ENCODE results near the gene L3MBTL4. TPM values are rescaled to one million over a fixed set of nuclear protein-coding genes. Genes with fewer than 3 reads are reported as not detected.

The L3MBTL4 gene
- total RNA-seq, 2 donors from 2014 or later = 4.6 to 7.2 TPM

DNA sequence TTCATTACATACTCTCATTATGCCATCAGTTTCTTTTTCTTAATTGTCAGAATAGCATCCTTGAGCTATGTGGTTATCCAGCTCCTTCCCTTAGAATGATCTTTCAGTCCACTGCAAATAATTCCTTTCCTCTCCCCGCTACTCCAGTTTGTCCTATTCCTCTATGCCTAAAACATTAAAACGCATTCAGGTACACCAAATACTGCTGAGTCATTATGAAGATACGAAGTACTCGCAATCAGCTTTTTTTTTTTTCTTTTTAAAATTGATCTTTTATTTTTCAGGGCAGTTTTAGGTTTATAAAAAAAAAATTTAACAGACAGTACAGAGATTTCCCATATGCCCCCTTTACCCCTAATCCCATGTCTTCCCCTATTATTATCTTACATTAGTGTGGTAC, 354.6 kb downstream of the L3MBTL4 start:
- Histone ChIP-seq H3K36me3 (ENCODE audit: control insufficient read depth, insufficient read depth, low read length) (no peaks in the 10 kb centered on the region), H3K9me3 (ENCODE audit: control insufficient read depth, low read length) (no peaks in the 10 kb centered on the region), H3K9ac (ENCODE audit: extremely low read depth, low read length, poor library complexity, severe bottlenecking) (no peak overlapping the region), H3K27ac (ENCODE audit: low read depth, low read length) (no peak overlapping the region), H3K4me3 (ENCODE audit: low read length) (no peak overlapping the region), H3K27me3 (ENCODE audit: control insufficient read depth, insufficient read depth, low read length, poor library complexity, severe bottlenecking) (no peaks in the 10 kb centered on the region), H3K4me1 (ENCODE audit: control insufficient read depth, insufficient read depth, low read length) (peaks cover 2% of the 10 kb centered on the region)
- H3K36me3 Mint-ChIP-seq (ENCODE audit: low read depth) = no peaks in the 10 kb centered on the region
- peaks cover 3% of the 10 kb centered on the region for H3K4me1 Mint-ChIP-seq
- no peak overlapping the region for H3K27ac Mint-ChIP-seq
- WGBS, 2 experiments (ENCODE audit: insufficient coverage in 1 of 2, insufficient read length in 1 of 2) = 87 to 100% methylated on average over 1 to 4 of the region's 4 CpGs
- H3K9me3 Mint-ChIP-seq = peaks cover 9% of the 10 kb centered on the region
- no peaks in the 10 kb centered on the region for H3K27me3 Mint-ChIP-seq (ENCODE audit: insufficient read depth)
- no peak for TF ChIP-seq CTCF (conservative IDR thresholded peaks at IDR 0.05)
- H3K4me3 Mint-ChIP-seq = no peak overlapping the region
- DNase-seq = no peak

DNA sequence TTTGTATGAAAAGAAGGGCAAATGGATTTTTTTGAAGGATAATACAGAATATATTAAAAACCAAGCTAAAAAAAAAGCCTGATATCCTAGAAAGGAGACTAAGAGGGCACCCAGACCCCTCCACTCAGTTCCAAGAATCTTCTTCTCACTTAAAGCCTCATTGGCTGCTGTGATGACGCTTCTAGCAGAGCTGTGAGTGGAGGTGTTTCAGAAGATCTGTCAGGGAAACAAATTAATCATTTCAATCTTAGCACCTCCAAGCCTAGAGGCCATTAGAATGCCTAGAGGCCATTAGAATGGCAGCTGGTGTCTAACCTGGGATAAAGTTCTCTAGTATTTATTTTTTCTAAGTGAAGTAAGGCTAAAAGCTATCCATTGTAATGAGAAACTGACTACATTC, 355.2 kb downstream of the L3MBTL4 start:
- Histone ChIP-seq H3K4me1 (ENCODE audit: control insufficient read depth, insufficient read depth, low read length) (peaks cover 2% of the 10 kb centered on the region), H3K4me3 (ENCODE audit: low read length) (no peak overlapping the region), H3K9ac (ENCODE audit: extremely low read depth, low read length, poor library complexity, severe bottlenecking) (no peak overlapping the region), H3K27me3 (ENCODE audit: control insufficient read depth, insufficient read depth, low read length, poor library complexity, severe bottlenecking) (no peaks in the 10 kb centered on the region), H3K27ac (ENCODE audit: low read depth, low read length) (no peak overlapping the region), H3K36me3 (ENCODE audit: control insufficient read depth, insufficient read depth, low read length) (no peaks in the 10 kb centered on the region), H3K9me3 (ENCODE audit: control insufficient read depth, low read length) (no peaks in the 10 kb centered on the region)
- Mint-ChIP-seq H3K9me3 (peaks cover 9% of the 10 kb centered on the region), H3K4me3 (no peak overlapping the region), H3K27ac (no peak overlapping the region), H3K27me3 (ENCODE audit: insufficient read depth) (no peaks in the 10 kb centered on the region), H3K4me1 (peaks cover 3% of the 10 kb centered on the region), H3K36me3 (ENCODE audit: low read depth) (no peaks in the 10 kb centered on the region)
- no peak for DNase-seq
- no CpG with 5 or more reads among the region's 1 CpG for WGBS, 2 experiments (ENCODE audit: insufficient coverage in 1 of 2, insufficient read length in 1 of 2)
- no peak for TF ChIP-seq CTCF (conservative IDR thresholded peaks at IDR 0.05)

DNA sequence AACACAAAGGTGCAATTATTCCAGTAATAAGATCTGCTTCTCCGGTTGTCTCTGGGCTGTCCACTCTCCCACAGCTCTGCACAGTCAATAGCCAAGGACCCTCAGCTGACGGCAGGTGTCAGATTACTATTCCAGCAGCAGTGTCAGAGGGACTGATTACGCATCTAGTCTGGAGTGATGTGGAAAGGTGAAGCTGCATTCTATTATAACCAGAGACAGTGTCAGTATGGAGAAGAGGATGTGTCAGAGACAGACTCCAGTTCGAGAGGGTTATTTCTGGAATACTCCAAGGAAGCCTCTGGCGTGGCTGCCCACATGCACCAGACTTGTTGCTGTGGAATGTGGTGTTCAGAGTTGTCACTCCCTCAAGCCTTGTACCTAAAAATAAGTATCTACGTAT, 355.8 kb downstream of the L3MBTL4 start:
- Mint-ChIP-seq H3K9me3 (peaks cover 7% of the 10 kb centered on the region), H3K36me3 (ENCODE audit: low read depth) (no peaks in the 10 kb centered on the region), H3K4me1 (peaks cover 3% of the 10 kb centered on the region), H3K27me3 (ENCODE audit: insufficient read depth) (no peaks in the 10 kb centered on the region), H3K27ac (no peak overlapping the region), H3K4me3 (no peak overlapping the region)
- no peaks in the 10 kb centered on the region for H3K36me3 ChIP-seq (ENCODE audit: control insufficient read depth, insufficient read depth, low read length)
- WGBS, 2 experiments (ENCODE audit: insufficient coverage in 1 of 2, insufficient read length in 1 of 2) = 61 to 88% methylated on average over 2 to 5 of the region's 6 CpGs
- DNase-seq = no peak
- H3K9ac ChIP-seq (ENCODE audit: extremely low read depth, low read length, poor library complexity, severe bottlenecking) = no peak overlapping the region
- no peak overlapping the region for H3K27ac ChIP-seq (ENCODE audit: low read depth, low read length)
- H3K9me3 ChIP-seq (ENCODE audit: control insufficient read depth, low read length) = no peaks in the 10 kb centered on the region
- TF ChIP-seq CTCF (conservative IDR thresholded peaks at IDR 0.05) = no peak
- H3K27me3 ChIP-seq (ENCODE audit: control insufficient read depth, insufficient read depth, low read length, poor library complexity, severe bottlenecking) = no peaks in the 10 kb centered on the region
- no peak overlapping the region for H3K4me3 ChIP-seq (ENCODE audit: low read length)
- peaks cover 2% of the 10 kb centered on the region for H3K4me1 ChIP-seq (ENCODE audit: control insufficient read depth, insufficient read depth, low read length)
